GM18873 (cell line): ENCODE data around the gene CNIH3.
A peak's percentile ranks its signal among the peaks of the same experiment; 100 is the strongest.

Experiments used
- ATAC-seq: cut with Tn5 transposase; IDR thresholded peaks from one replicate; pipeline ENCODE4 v1.9.1; 2021; ENCODE audit warnings: mild to moderate bottlenecking, moderate library complexity, moderate number of reproducible peaks; ENCODE audit not compliant: unreplicated experiment, low FRiP score

The CNIH3 gene

GRCh38 chr1:224766266-224766665 is 150.1 kb downstream of the CNIH3 start:
- no peak for ATAC-seq

DNA sequence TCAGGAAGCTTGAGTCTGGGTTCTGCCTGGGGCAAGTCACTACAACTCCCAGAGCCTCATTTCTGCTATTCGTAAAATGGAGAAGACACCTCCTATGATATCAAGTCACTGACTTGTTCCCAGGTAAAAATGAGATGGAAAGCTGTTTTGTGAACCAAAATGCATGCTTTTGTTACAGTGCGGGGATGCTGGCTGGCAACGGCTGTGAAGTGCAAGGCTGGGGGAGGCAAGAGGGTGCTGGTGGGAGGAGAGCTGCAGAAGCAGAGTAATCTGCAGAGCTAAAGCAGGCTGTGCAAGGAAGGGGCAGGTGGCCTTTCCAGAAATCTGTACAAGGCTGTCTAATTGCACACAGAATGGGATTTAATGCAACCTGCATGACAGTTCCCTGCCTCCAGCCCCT is 150.9 kb downstream of the CNIH3 start:
- ATAC-seq: no peak

DNA sequence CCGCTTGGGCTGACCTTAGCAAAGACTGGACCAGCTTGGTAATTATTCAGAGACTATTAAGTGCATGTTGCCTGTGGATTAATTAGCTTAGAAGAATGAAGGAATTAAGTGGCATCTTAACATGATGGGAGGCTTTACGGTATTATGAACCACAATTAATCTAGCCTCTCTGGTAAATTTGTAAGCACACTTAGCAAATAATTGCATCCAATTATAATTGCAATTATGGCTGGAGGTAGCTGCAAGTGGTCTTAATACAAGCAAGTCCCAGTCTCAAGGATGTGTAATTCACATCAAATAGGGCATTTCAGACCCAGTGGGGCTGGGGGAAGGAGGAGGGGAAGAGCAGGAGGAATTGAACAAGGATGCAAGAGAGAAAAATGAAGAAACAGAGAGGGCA is 151.6 kb downstream of the CNIH3 start:
- no peak for ATAC-seq

DNA sequence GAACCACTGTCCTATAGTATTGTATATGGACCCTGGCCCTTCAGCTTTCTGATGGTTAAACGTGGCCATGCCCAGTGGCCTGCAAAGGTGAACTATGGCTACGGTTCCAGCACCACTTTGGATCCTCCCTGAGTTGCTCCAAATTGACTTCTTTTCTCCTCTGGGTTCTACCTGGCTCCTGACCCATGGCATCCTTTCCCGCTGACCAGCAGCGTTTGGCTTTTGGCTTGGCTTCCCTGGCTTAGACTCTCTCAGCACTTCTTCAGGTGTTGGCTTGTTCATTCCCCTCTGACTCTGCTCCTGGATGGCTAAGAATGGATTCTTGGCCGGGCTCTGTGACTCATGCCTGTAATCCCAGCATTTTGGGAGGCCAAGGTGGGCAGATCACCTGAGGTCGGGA is 152.9 kb downstream of the CNIH3 start:
- ATAC-seq: no peak

GRCh38 chr1:224769452-224770335 is 153.6 kb downstream of the CNIH3 start:
- no peak for ATAC-seq

DNA sequence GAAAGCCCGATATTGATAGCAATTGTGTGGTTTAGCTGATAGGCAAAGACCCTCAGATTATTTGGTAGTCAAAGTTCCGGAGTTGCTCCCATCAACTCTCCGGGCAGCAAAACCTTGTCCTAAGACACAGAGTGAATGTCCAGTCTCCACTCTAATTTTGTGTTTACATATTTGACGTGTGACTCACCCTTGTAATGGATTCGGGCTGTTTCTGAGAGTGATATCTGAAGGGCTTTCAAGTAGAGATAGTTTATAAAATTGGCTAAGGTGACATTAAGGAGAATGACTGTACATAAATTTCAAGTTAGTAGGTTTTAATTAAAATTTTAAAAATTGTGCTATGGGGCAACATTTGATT is 154.2 kb downstream of the CNIH3 start:
- ATAC-seq: no peak

- ATAC-seq: no peak
Measured at GRCh38 chr1:224773646-224774045, 157.5 kb downstream of the CNIH3 start.

DNA sequence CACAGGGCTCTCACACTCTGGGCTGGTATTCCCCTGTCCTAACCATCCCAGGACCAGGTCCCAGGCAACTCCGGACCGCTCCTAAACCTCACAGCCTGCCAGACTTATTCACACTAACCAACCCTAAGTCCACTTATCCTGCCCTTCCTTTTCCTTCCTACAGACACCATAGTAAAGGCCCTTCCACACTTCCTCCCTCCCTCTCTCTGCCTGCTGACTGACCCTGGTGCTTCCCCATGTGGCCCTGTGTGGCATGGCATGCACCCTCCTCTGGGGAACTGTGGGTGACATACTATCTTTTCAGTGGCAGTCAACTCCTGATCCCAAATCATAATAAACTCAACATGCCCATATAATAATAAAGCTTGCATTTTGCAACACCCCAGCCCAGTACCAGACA is 158.3 kb downstream of the CNIH3 start:
- ATAC-seq: no peak

- ATAC-seq: no peak
Measured at GRCh38 chr1:224777180-224777579, 161.1 kb downstream of the CNIH3 start.

GRCh38 chr1:224779536-224779935 is 163.4 kb downstream of the CNIH3 start:
- no peak for ATAC-seq

DNA sequence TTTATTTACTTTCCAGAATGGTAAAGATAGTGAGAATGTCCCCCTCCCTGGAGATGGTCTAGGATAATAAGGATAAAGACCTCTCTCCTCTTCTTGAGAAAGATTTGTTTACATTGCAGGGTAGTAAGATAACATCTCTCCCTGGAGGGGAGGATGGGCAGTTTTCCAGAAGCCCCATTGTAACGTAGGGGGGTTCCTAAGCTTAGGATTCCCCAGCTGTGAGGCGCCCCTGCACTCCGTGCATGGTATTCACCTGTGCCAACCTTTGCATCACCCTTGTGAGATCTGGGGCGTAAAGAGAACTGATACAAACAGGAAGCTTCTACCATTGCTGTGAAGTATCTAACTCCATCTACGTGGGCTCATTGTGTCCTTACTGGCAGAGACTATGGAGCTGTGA is 164.6 kb downstream of the CNIH3 start:
- no peak for ATAC-seq

DNA sequence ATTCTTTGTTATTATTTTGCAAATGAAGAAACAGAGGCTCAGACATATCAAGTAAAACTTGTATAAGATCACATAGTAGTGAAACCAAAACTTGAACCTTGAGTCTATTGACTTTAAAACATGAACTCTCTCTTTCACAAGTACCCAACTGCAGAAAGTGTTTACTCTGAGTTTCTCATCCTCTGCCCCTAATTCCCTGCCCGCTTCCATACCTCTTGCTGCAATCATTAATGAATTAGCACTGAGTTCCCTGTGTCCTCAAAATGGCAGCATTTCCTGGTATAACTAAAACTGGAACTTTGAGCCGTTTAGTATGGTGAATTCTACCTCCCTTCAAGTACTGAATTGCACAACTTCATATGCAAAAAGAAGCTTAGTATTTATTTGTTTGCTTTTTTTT is 165.7 kb downstream of the CNIH3 start:
- ATAC-seq: peak; percentile 48

GRCh38 chr1:224782281-224783000 is 166.3 kb downstream of the CNIH3 start:
- ATAC-seq: no peak

- peak; percentile 65 for ATAC-seq
Measured at GRCh38 chr1:224783006-224783651, 167.0 kb downstream of the CNIH3 start.

- ATAC-seq: no peak
Measured at GRCh38 chr1:224784265-224785039, 168.3 kb downstream of the CNIH3 start.

- ATAC-seq: no peak
Measured at GRCh38 chr1:224785040-224785328, 168.9 kb downstream of the CNIH3 start.

DNA sequence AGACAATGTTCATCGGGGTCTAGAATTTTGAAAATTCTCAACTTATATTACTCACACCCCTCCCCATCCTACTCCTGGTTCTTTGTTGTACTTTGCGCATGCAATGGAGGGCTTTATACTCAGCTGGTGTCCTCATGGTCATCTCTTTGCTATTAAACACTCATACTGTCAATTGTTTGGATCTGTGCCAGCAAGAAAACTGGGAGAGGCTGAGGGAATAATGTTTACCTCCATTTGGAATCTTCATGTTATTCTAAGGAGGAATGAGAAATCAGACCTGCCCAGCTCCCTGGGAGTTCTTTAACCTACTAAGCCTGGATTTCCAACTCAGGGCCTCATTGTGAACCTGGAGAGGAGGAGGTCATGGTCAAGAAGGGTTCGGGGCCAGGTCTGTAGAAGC is 169.5 kb downstream of the CNIH3 start:
- no peak for ATAC-seq

DNA sequence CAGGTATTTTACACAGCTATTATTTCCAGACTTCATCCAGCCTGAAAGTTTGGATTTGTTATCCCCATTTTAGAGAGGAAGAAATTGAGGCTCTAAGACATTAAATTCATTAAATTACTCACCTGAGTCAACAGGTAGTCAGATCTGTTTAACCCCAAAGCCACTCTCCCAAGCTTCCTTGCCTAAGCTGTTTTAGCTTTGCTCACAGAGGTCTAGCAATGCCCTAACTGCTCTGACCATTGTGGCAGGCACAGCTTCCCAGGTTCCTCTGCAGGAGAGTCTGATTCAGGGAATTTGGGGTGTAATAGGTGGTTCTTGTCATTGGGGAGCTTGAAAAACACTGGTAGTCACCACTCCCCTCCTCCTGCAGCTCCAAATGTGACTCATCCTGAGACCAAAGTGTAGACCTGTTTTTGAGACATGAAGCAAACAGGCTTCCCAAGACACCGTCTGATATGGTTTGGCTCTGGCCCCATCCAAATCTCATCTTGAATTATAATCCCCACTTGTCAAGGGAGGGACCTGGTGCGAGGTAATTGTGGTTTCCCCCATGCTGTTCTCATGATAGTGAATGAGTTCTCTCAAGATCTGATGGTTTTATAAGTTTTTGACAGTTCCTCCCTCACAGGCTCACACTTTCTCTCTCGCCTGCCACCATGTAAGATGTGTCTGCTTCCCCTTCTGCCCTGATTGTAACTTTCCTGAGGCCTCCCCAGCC is 170.6 kb downstream of the CNIH3 start:
- no peak for ATAC-seq

GRCh38 chr1:224789311-224789710 is 173.2 kb downstream of the CNIH3 start:
- ATAC-seq: no peak
